K562 (cell line): ENCODE data around the gene NUDT5. TPM values are rescaled to one million over a fixed set of nuclear protein-coding genes. Genes with fewer than 3 reads are reported as not detected.

Source experiments
- BMI1 ChIP-seq: fragments of 150-350 bp; IDR thresholded peaks from 2 replicates; pipeline ENCODE4 v1.6.1; 2014; ENCODE audit warnings: low read length
- C11orf30 ChIP-seq: fragments of 450-650 bp; IDR thresholded peaks from 2 replicates; pipeline ENCODE4 v1.6.1; 2016; ENCODE audit warnings: low read depth, mild to moderate bottlenecking
- CCNT2 ChIP-seq: IDR thresholded peaks from 2 replicates; pipeline ENCODE4 v1.6.1; 2011; ENCODE audit warnings: borderline replicate concordance, low read depth, mild to moderate bottlenecking, moderate library complexity, mixed read lengths, low read length; ENCODE audit not compliant: insufficient read length; ENCODE audit errors: extremely low read depth
- COPS2 ChIP-seq: fragments of 450-650 bp; conservative IDR thresholded peaks from 2 replicates; pipeline ENCODE4 v1.6.1; 2016; ENCODE audit warnings: mild to moderate bottlenecking, moderate library complexity
- FIP1L1 ChIP-seq: fragments of 200-400 bp; formaldehyde crosslinking; IDR thresholded peaks from 2 replicates; pipeline ENCODE4 v1.6.1; 2018; ENCODE audit warnings: mild to moderate bottlenecking, low read depth, low read length; ENCODE audit not compliant: poor library complexity, severe bottlenecking
- FOXJ2 ChIP-seq: fragments of 200-800 bp; sonication (Bioruptor generic); IDR thresholded peaks from 2 replicates; pipeline ENCODE4 v1.6.1; 2016; ENCODE audit warnings: missing genetic modification characterization, missing compliant biosample characterization
- MGA ChIP-seq: fragments of 450-650 bp; IDR thresholded peaks from 2 replicates; pipeline ENCODE4 v1.6.1; 2016; ENCODE audit warnings: mild to moderate bottlenecking, moderate library complexity
- POLR2G ChIP-seq: fragments of 200-400 bp; formaldehyde crosslinking; IDR thresholded peaks from 2 replicates; pipeline ENCODE4 v1.6.1; 2017; ENCODE audit warnings: low read depth, mild to moderate bottlenecking, antibody characterized with exemption, low read length, moderate library complexity
- SRSF3 ChIP-seq: fragments of 200-400 bp; formaldehyde crosslinking; IDR thresholded peaks from 2 replicates; pipeline ENCODE4 v1.6.1; 2016; ENCODE audit warnings: mild to moderate bottlenecking, low read length, moderate library complexity; ENCODE audit not compliant: insufficient read depth
- ZFX ChIP-seq: sonication (generic); formaldehyde crosslinking; IDR thresholded peaks from 2 replicates; pipeline ENCODE4 v1.8.0; 2022; ENCODE audit warnings: mild to moderate bottlenecking, missing genetic modification reagents, moderate library complexity
- ZNF121 ChIP-seq: sonication (generic); formaldehyde crosslinking; conservative IDR thresholded peaks from 2 replicates; pipeline ENCODE4 v1.8.0; 2022; ENCODE audit warnings: missing genetic modification reagents
- ZNF175 ChIP-seq: fragments of 200-800 bp; sonication (Bioruptor generic); IDR thresholded peaks from 2 replicates; pipeline ENCODE4 v1.6.1; 2016; ENCODE audit warnings: low read depth, mild to moderate bottlenecking, missing genetic modification characterization, missing compliant biosample characterization
- ZNF589 ChIP-seq: fragments of 200-800 bp; sonication (Bioruptor generic); IDR thresholded peaks from 2 replicates; pipeline ENCODE4 v1.6.1; 2016; ENCODE audit warnings: low read depth, missing genetic modification characterization, missing compliant biosample characterization
- polyA plus RNA-seq, 8 experiments: library from polyadenylated mRNA; depleted of rRNA in 4 of 8; stranded (reverse) in 5 of 8; unstranded in 3 of 8; fragments of >200 nt; fragmentation: Nextera tagmentation in 2 of 8; fragmentation: Illumina TruSeq in 1 of 8; extraction: Ambion mirVana in 2 of 8; extraction: Trizol in 1 of 8; gene quantifications; 2 replicates each; pipeline versions ENCODE4 v1.2.1 to v1.2.3, GENCODE V29; 2011 to 2014; ENCODE audit warnings: inconsistent platforms in 1 of 8, missing spikeins in 1 of 8
- total RNA-seq, 7 experiments: library from RNA; depleted of rRNA in 6 of 7; stranded (reverse); fragments of >200 nt in 6 of 7; fragmentation: Illumina TruSeq in 2 of 7; extraction: Trizol in 2 of 7; gene quantifications; 2 replicates each; pipeline versions ENCODE4 v1.2.1 to v1.2.3, GENCODE V29; 2011 to 2021; ENCODE audit warnings: low replicate concordance in 1 of 7
- TF ChIP-seq, protein P1 (sequence below): fragments of 250-450 bp; sonication (Bioruptor Pico); IDR thresholded peaks from 2 replicates; pipeline ENCODE4 v1.8.0; 2022; ENCODE audit warnings: inconsistent platforms

Gene NUDT5
- total and polyA plus RNA-seq, 9 of the 15 experiments (the other 6 are each of a cell fraction or from before 2014, with no cell fraction given) = 87.7 to 422 (median 186) TPM

GRCh38 chr10:12129222-12130111 is 66.2 kb downstream of the NUDT5 start, which contains the start of gene SEC61A2 (continued):
- TF ChIP-seq MGA = peak; percentile 47; the same call in 1 of the 2 replicates
- peak; percentile 89 for TF ChIP-seq BMI1
- no peak for TF ChIP-seq SRSF3
- TF ChIP-seq POLR2G = peak; percentile 91
- TF ChIP-seq COPS2 = no peak
- no peak for TF ChIP-seq ZNF589 (CRISPR knock-in tag)
- no peak; the same call in 1 of the 2 replicates for TF ChIP-seq FOXJ2 (tag)
- peak; percentile 92 for TF ChIP-seq ZFX (CRISPR knock-in tag)
- TF ChIP-seq, protein P1, sequence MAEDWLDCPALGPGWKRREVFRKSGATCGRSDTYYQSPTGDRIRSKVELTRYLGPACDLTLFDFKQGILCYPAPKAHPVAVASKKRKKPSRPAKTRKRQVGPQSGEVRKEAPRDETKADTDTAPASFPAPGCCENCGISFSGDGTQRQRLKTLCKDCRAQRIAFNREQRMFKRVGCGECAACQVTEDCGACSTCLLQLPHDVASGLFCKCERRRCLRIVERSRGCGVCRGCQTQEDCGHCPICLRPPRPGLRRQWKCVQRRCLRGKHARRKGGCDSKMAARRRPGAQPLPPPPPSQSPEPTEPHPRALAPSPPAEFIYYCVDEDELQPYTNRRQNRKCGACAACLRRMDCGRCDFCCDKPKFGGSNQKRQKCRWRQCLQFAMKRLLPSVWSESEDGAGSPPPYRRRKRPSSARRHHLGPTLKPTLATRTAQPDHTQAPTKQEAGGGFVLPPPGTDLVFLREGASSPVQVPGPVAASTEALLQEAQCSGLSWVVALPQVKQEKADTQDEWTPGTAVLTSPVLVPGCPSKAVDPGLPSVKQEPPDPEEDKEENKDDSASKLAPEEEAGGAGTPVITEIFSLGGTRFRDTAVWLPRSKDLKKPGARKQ = no peak
- peak; percentile 72 for TF ChIP-seq FIP1L1
- TF ChIP-seq C11orf30 = no peak
- no peak for TF ChIP-seq ZNF175 (CRISPR knock-in tag)
- TF ChIP-seq ZNF121 (CRISPR knock-in tag) = no peak; the same call in 1 of the 2 replicates
- TF ChIP-seq CCNT2 = peak; percentile 83
